PC-9 (cell line): ENCODE measurements around the gene KLK11. TPM values are rescaled to one million over a fixed set of nuclear protein-coding genes. Genes with fewer than 3 reads are reported as not detected.

ENCODE experiments used
- BruUV-seq: library from RNA; stranded (reverse); fragments of 400-500 nt; replicated peaks from 2 replicates; lab custom pipeline; 2021; lab: Mats Ljungman, UMichigan
- CTCF ChIA-PET: fragments of 300-600 bp; sonication (Branson Sonifier 250); formaldehyde crosslinking; loops from one replicate; lab custom pipeline; 2022; ENCODE audit warnings: antibody characterized with exemption; lab: Charles Lee
- POLR2A ChIA-PET: fragments of 300-600 bp; sonication (Branson Sonifier 250); formaldehyde crosslinking; loops from one replicate; lab custom pipeline; 2022; ENCODE audit warnings: antibody characterized with exemption; ENCODE audit not compliant: unreplicated experiment; lab: Charles Lee
- DNase-seq, 2 experiments: peaks; one replicate each; pipeline versions ENCODE4 v3.0.0 to v3.0.0-alpha.2; 2015 to 2022; ENCODE audit warnings: mixed read lengths in 1 of 2
- H2AFZ ChIP-seq: fragments of 200-600 bp; sonication (generic); 2 replicates; pipeline ENCODE4 v1.8.1; 2017; ENCODE audit warnings: antibody characterized with exemption
- H3F3A ChIP-seq: fragments of 200-600 bp; sonication (generic); 2 replicates; pipeline ENCODE4 v1.8.1; 2017; ENCODE audit warnings: antibody characterized with exemption, mild to moderate bottlenecking, low read depth; ENCODE audit not compliant: insufficient read depth
- H3K27ac ChIP-seq: fragments of 200-600 bp; sonication (generic); 2 replicates; pipeline ENCODE4 v1.6.1; 2016; ENCODE audit warnings: mixed run types
- H3K27me3 ChIP-seq: fragments of 200-600 bp; sonication (generic); 2 replicates; pipeline ENCODE4 v1.6.1; 2016; ENCODE audit warnings: low read depth, mixed run types; ENCODE audit not compliant: insufficient read depth
- H3K36me3 ChIP-seq: fragments of 200-600 bp; sonication (generic); 2 replicates; pipeline ENCODE4 v1.6.1; 2016; ENCODE audit warnings: low read depth, mixed run types
- H3K4me1 ChIP-seq: fragments of 200-600 bp; sonication (generic); replicated peaks from 2 replicates; pipeline ENCODE4 v1.6.1; 2016; ENCODE audit warnings: mixed run types; ENCODE audit not compliant: insufficient read depth
- H3K4me2 ChIP-seq: fragments of 200-600 bp; sonication (generic); 2 replicates; pipeline ENCODE4 v1.6.1; 2017; ENCODE audit warnings: mixed run types
- H3K4me3 ChIP-seq: fragments of 200-600 bp; sonication (generic); 2 replicates; pipeline ENCODE4 v1.6.1; 2016; ENCODE audit warnings: mixed run types
- H3K79me2 ChIP-seq: fragments of 200-600 bp; sonication (generic); 2 replicates; pipeline ENCODE4 v1.6.1; 2017; ENCODE audit warnings: low read depth, mixed run types
- H3K9me2 ChIP-seq: fragments of 200-600 bp; sonication (generic); 2 replicates; pipeline ENCODE4 v1.8.1; 2017; ENCODE audit warnings: mild to moderate bottlenecking; ENCODE audit not compliant: insufficient read depth
- H3K9me3 ChIP-seq: fragments of 200-600 bp; sonication (generic); 2 replicates; pipeline ENCODE4 v1.8.1; 2016; ENCODE audit warnings: low read depth; ENCODE audit not compliant: insufficient read depth
- H4K20me1 ChIP-seq: fragments of 200-600 bp; sonication (generic); 2 replicates; pipeline ENCODE4 v1.8.1; 2017; ENCODE audit not compliant: insufficient read depth
- CTCF ChIP-seq: fragments of 200-600 bp; sonication (generic); conservative IDR thresholded peaks from 2 replicates; pipeline ENCODE4 v1.6.1; 2017; ENCODE audit warnings: mixed run types, antibody characterized with exemption, mild to moderate bottlenecking, moderate library complexity
- EZH2 ChIP-seq: fragments of 200-600 bp; sonication (generic); IDR thresholded peaks from 2 replicates; pipeline ENCODE4 v1.8.0; 2017; ENCODE audit warnings: antibody characterized with exemption, low read depth
- intact Hi-C: fragments of 100-400 bp; cut with micrococcal nuclease; formaldehyde crosslinking; loops from one replicate; pipeline ENCODE4 v1.10.0; 2022; ENCODE audit not compliant: unreplicated experiment
- total RNA-seq: library from RNA; stranded (reverse); gene quantifications from 2 replicates; pipeline ENCODE4 v1.2.3, GENCODE V29; 2021

The KLK11 gene
- total RNA-seq, 1 experiment from 2014 or later: 1.5 TPM

DNA sequence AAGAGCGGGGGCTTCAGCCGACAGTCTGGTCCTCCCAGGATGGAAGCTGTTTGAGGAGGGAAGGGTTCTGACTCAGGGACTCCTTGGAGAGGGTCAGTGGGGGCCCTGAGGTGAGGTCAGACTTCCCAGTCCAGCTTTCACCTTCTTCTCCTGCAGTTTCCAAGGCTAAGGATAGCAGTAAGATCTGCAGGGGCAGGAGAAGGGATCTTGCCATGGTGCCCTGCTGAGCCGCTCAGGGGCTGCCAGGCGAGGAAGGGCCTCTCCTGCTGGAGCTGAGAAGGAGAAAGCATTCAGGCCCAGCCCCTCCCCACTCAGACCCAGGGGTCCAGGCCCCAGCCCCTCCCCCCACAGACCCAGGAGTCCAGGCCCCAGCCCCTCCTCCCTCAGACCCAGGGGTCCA, 44.2 kb downstream of the KLK11 start:
- ChIA-PET POLR2A (interaction anchor here (1.1 kb wide), 1 partner anchor 49 kb away, joined by 3 read pairs; no protein-coding TSS in a partner anchor), CTCF (interaction anchor here (0.6 to 0.7 kb wide), 4 partner anchors 13 to 1584 kb away, joined by 4 to 21 read pairs (median 6); partner anchors contain the start of gene KLK6)
- Histone ChIP-seq H3K4me1 (peaks cover 18% of the 10 kb centered on the region), H3K9me3 (no peaks in the 10 kb centered on the region), H3K79me2 (no peaks in the 10 kb centered on the region), H4K20me1 (no peaks in the 10 kb centered on the region), H3K36me3 (peaks cover 3% of the 10 kb centered on the region; the same call in 1 of the 2 replicates), H3K27me3 (no peaks in the 10 kb centered on the region), H3K4me2 (no peak overlapping the region), H3K27ac (no peak overlapping the region), H3K4me3 (no peak overlapping the region), H2AFZ (no peak overlapping the region), H3F3A (peaks cover 17% of the 10 kb centered on the region; the same call in 1 of the 2 replicates), H3K9me2 (no peaks in the 10 kb centered on the region)
- BruUV-seq: no TSS peak
- intact Hi-C loops: no loop called here
- TF ChIP-seq CTCF (no peak), EZH2 (no peak)
- DNase-seq: no peak

DNA sequence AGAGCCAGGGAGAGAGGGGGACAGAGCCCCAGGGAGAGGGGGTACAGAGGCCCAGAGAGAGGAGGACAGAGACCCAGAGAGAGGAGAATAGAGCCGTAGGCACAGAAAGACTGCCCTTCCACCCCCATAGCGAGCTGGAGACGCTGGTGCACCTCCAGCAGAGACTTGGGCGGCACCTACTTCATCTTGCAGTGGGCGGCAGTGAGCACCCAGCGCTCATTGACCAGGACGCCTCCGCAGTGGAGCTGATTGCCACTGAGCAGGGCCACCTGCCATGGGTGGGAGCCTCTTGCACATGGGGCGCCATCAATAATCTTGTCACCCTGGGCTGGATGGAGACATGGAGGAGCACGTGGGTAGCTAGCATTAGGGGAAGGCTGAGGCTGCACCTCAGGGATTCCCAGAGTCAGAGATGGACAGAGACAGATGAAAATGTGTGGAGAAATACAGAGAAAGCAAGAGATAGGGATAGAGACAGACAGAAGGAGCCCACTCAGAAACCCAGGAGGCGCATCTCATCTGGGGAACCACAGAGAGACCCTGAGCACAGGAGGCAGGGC, 44.7 kb downstream of the KLK11 start:
- no peaks in the 10 kb centered on the region for H3K79me2 ChIP-seq
- DNase-seq: no peak
- no peak overlapping the region for H2AFZ ChIP-seq
- H3K27me3 ChIP-seq: no peaks in the 10 kb centered on the region
- H3K9me3 ChIP-seq: no peaks in the 10 kb centered on the region
- CTCF ChIA-PET: no interaction called here
- BruUV-seq: no TSS peak
- H3F3A ChIP-seq: peaks cover 19% of the 10 kb centered on the region; the same call in 1 of the 2 replicates
- peaks cover 8% of the 10 kb centered on the region; the same call in 1 of the 2 replicates for H3K36me3 ChIP-seq
- no peaks in the 10 kb centered on the region for H4K20me1 ChIP-seq
- intact Hi-C loops: no loop called here
- H3K27ac ChIP-seq: no peak overlapping the region
- TF ChIP-seq EZH2 (no peak), CTCF (no peak)
- POLR2A ChIA-PET: no interaction called here
- H3K4me1 ChIP-seq: peaks cover 20% of the 10 kb centered on the region
- H3K4me2 ChIP-seq: no peak overlapping the region
- no peak overlapping the region for H3K4me3 ChIP-seq
- no peaks in the 10 kb centered on the region for H3K9me2 ChIP-seq

DNA sequence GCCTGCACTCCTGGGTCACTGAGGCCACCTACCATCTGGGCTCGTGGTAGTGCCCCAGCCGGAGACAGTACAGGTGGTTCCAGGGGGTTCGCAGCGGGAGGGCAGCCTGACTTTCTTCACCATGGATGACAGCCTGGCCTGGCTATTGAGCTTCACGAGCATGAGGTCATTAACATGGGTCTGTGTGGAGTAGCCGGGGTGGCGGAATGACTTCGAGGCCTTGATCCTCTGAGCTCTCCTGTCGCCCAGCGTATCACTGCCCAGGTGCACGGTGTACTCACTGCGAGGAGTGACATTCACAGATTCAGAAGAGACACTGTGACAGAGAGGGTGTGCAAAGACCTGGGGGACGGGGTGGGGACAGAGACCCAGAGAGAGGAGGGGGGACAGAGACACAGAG, 46.2 kb downstream of the KLK11 start:
- Histone ChIP-seq H3K4me1 (peaks cover 32% of the 10 kb centered on the region), H3K79me2 (no peaks in the 10 kb centered on the region), H4K20me1 (no peaks in the 10 kb centered on the region), H2AFZ (no peak overlapping the region), H3K4me2 (no peak overlapping the region), H3K9me3 (no peaks in the 10 kb centered on the region), H3K4me3 (no peak overlapping the region), H3K36me3 (peaks cover 14% of the 10 kb centered on the region; the same call in 1 of the 2 replicates), H3K9me2 (no peaks in the 10 kb centered on the region), H3K27me3 (no peaks in the 10 kb centered on the region), H3K27ac (no peak overlapping the region), H3F3A (peaks cover 21% of the 10 kb centered on the region; the same call in 1 of the 2 replicates)
- BruUV-seq: no TSS peak
- CTCF ChIA-PET: interaction anchor here (0.7 kb wide), 1 partner anchor 184 kb away, joined by 8 read pairs; no protein-coding TSS in a partner anchor
- DNase-seq: no peak
- POLR2A ChIA-PET: no interaction called here
- no peak for TF ChIP-seq EZH2
- no peak for TF ChIP-seq CTCF
- intact Hi-C loops: no loop called here
